ENCODE results near the gene UHRF1. TPM values are rescaled to one million over a fixed set of nuclear protein-coding genes. Genes with fewer than 3 reads are reported as not detected.
A peak's percentile ranks its signal among the peaks of the same experiment; 100 is the strongest.

Gene UHRF1
- total and polyA plus RNA-seq, 2 of the 13 experiments (the other 11 are each of a cell fraction or from before 2014, with no cell fraction given): 6.8 to 78.4 TPM

- TF ChIP-seq, protein P1, sequence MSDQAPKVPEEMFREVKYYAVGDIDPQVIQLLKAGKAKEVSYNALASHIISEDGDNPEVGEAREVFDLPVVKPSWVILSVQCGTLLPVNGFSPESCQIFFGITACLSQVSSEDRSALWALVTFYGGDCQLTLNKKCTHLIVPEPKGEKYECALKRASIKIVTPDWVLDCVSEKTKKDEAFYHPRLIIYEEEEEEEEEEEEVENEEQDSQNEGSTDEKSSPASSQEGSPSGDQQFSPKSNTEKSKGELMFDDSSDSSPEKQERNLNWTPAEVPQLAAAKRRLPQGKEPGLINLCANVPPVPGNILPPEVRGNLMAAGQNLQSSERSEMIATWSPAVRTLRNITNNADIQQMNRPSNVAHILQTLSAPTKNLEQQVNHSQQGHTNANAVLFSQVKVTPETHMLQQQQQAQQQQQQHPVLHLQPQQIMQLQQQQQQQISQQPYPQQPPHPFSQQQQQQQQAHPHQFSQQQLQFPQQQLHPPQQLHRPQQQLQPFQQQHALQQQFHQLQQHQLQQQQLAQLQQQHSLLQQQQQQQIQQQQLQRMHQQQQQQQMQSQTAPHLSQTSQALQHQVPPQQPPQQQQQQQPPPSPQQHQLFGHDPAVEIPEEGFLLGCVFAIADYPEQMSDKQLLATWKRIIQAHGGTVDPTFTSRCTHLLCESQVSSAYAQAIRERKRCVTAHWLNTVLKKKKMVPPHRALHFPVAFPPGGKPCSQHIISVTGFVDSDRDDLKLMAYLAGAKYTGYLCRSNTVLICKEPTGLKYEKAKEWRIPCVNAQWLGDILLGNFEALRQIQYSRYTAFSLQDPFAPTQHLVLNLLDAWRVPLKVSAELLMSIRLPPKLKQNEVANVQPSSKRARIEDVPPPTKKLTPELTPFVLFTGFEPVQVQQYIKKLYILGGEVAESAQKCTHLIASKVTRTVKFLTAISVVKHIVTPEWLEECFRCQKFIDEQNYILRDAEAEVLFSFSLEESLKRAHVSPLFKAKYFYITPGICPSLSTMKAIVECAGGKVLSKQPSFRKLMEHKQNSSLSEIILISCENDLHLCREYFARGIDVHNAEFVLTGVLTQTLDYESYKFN (CRISPR knock-in tag; conservative IDR thresholded peaks at IDR 0.05): peak; percentile 76
- TF ChIP-seq NFE2 (CRISPR knock-in tag; IDR thresholded peaks at IDR 0.05): no peak
- TF ChIP-seq POLR2AphosphoS5 (IDR thresholded peaks at IDR 0.05; ENCODE audit: low read depth, low read length): no peak
- TF ChIP-seq SMARCC2 (IDR thresholded peaks at IDR 0.05): no peak
- TF ChIP-seq FOXA1 (IDR thresholded peaks at IDR 0.05): 0 out of 2 replicates have a peak, but pooled peaks have one; percentile 24
- TF ChIP-seq FOXA1 (CRISPR knock-in tag; IDR thresholded peaks at IDR 0.05): peak; percentile 32; the same call in 1 of the 2 replicates
- TF ChIP-seq MYNN (CRISPR knock-in tag; IDR thresholded peaks at IDR 0.05; ENCODE audit: low read depth): no peak
- no peak for TF ChIP-seq CEBPB (IDR thresholded peaks at IDR 0.05; ENCODE audit: borderline replicate concordance, low read depth, low read length)
- TF ChIP-seq ZNF382 (CRISPR knock-in tag; IDR thresholded peaks at IDR 0.05; ENCODE audit: borderline replicate concordance): no peak
- TF ChIP-seq ZNF335 (CRISPR knock-in tag; IDR thresholded peaks at IDR 0.05): no peak
- no peak for TF ChIP-seq HNRNPK (IDR thresholded peaks at IDR 0.05; ENCODE audit: low read depth, low read length, poor library complexity, severe bottlenecking)
- no peak for TF ChIP-seq KLF9 (CRISPR knock-in tag; IDR thresholded peaks at IDR 0.05; ENCODE audit: low read depth)
- TF ChIP-seq, protein P2, sequence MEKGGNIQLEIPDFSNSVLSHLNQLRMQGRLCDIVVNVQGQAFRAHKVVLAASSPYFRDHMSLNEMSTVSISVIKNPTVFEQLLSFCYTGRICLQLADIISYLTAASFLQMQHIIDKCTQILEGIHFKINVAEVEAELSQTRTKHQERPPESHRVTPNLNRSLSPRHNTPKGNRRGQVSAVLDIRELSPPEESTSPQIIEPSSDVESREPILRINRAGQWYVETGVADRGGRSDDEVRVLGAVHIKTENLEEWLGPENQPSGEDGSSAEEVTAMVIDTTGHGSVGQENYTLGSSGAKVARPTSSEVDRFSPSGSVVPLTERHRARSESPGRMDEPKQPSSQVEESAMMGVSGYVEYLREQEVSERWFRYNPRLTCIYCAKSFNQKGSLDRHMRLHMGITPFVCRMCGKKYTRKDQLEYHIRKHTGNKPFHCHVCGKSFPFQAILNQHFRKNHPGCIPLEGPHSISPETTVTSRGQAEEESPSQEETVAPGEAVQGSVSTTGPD (CRISPR knock-in tag; IDR thresholded peaks at IDR 0.05): peak; percentile 85; the same call in 1 of the 2 replicates
- peak; percentile 95 for TF ChIP-seq LCORL (IDR thresholded peaks at IDR 0.05)
- TF ChIP-seq LCORL (CRISPR knock-in tag; IDR thresholded peaks at IDR 0.05): peak; percentile 92
- no peak for TF ChIP-seq ZSCAN12 (CRISPR knock-in tag; IDR thresholded peaks at IDR 0.05)
- TF ChIP-seq ZNF337 (CRISPR knock-in tag; IDR thresholded peaks at IDR 0.05; ENCODE audit: borderline replicate concordance, low read depth): no peak
- TF ChIP-seq ZNF883 (CRISPR knock-in tag; IDR thresholded peaks at IDR 0.05; ENCODE audit: not compliant biosample characterization): no peak
- TF ChIP-seq TEAD3 (CRISPR knock-in tag; optimal IDR thresholded peaks at IDR 0.05; ENCODE audit: borderline replicate concordance): peak; percentile 74
- TF ChIP-seq CERS6 (CRISPR knock-in tag; IDR thresholded peaks at IDR 0.05): no peak
- no peak for TF ChIP-seq NR1H2 (CRISPR knock-in tag; IDR thresholded peaks at IDR 0.05; ENCODE audit: borderline replicate concordance, low read depth)
- no peak for TF ChIP-seq TFDP1 (CRISPR knock-in tag; IDR thresholded peaks at IDR 0.05; ENCODE audit: borderline replicate concordance)
- no peak for TF ChIP-seq ZSCAN29 (CRISPR knock-in tag; conservative IDR thresholded peaks at IDR 0.05)
- TF ChIP-seq MAFF (IDR thresholded peaks at IDR 0.05; ENCODE audit: low read depth, low read length): no peak
- TF ChIP-seq, protein P3, sequence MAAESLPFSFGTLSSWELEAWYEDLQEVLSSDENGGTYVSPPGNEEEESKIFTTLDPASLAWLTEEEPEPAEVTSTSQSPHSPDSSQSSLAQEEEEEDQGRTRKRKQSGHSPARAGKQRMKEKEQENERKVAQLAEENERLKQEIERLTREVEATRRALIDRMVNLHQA (CRISPR knock-in tag; IDR thresholded peaks at IDR 0.05): no peak
- TF ChIP-seq CENPT (CRISPR knock-in tag; IDR thresholded peaks at IDR 0.05; ENCODE audit: low read depth): no peak
These were observed 92.8 kb downstream of the UHRF1 start (continued) for GRCh38 chr19:5002143-5002542.
